Adrenal gland (tissue), 5 donors: Measurements from ENCODE around the gene ZNF609.

ENCODE experiments used
- POLR2A ChIP-seq, 2 donors: fragments of 450-650 bp; IDR thresholded peaks; one replicate each; pipeline ENCODE4 v1.6.1; 2017; ENCODE audit warnings: antibody characterized with exemption in 2 of 2, mild to moderate bottlenecking in 2 of 2, moderate library complexity in 1 of 2
- TF ChIP-seq, protein P1 (sequence below), 6 experiments: fragments of 450-650 bp in 4 of 6; fragments of 200-600 bp in 2 of 6; sonication (generic) in 1 of 6; IDR thresholded peaks; 1 replicate in 5 of 6; 2 replicates in 1 of 6; pipeline versions ENCODE4 v1.5.1 to v1.8.0; 2016 to 2021; ENCODE audit warnings: antibody characterized with exemption in 6 of 6, mild to moderate bottlenecking in 2 of 6, moderate library complexity in 1 of 6
- donor health status: DM: no; HTN: no; CAD: no.

DNA sequence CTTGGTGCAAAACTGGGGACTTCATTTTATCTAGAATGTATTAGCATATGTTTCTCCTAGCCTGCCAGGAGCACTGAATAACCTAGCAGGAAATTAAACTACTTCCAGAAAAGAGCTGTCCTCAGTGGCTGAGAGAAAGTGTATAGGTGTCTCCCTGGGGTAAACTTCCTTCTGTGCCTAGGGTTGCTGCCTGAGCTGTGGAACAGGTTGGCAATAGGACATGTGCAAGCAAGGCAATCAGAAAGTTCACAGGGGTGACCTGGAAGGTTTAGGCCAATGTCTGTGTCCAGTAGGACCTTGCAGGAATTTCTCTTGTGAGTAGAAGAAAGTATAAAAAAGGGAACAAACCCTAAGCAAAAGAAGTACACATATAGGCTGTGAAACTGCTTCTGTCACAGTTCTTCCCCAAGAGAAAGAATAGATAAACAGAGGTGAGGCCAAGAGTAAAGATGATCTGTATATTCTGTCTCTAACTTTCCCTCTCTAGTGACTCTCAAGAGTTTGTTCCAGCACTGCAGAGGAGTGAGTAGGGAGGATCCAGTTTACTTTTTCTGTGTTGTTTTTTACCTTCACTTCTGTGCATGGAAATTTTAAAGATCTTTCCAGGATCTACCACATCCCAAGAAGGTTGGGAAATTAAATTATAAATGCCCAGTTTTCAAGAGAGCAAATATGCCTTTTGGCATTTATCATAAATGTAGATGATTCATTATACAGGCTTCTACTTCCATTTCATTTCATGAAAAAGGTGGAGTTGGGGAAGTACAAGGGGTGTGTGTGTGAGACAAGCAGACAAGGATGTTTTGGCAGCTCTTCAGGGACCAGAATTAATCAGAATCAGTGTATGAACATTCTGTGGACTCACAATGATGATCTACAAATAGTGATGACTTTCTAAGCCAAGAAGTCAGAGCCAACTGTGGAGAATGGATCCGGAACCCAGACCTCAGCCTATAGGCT is 159.8 kb downstream of the ZNF609 start:
- TF ChIP-seq POLR2A (IDR thresholded peaks at IDR 0.05) = no peak
- TF ChIP-seq, protein P1, sequence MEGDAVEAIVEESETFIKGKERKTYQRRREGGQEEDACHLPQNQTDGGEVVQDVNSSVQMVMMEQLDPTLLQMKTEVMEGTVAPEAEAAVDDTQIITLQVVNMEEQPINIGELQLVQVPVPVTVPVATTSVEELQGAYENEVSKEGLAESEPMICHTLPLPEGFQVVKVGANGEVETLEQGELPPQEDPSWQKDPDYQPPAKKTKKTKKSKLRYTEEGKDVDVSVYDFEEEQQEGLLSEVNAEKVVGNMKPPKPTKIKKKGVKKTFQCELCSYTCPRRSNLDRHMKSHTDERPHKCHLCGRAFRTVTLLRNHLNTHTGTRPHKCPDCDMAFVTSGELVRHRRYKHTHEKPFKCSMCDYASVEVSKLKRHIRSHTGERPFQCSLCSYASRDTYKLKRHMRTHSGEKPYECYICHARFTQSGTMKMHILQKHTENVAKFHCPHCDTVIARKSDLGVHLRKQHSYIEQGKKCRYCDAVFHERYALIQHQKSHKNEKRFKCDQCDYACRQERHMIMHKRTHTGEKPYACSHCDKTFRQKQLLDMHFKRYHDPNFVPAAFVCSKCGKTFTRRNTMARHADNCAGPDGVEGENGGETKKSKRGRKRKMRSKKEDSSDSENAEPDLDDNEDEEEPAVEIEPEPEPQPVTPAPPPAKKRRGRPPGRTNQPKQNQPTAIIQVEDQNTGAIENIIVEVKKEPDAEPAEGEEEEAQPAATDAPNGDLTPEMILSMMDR (IDR thresholded peaks at IDR 0.05) = no peak
